Measurements from ENCODE around the gene LGMN.
"Not testable (repeated sequence)": the region's sequence is repeated elsewhere in the genome, so short reads cannot be mapped to it uniquely, and the experiment has no call there.

Gene LGMN

DNA sequence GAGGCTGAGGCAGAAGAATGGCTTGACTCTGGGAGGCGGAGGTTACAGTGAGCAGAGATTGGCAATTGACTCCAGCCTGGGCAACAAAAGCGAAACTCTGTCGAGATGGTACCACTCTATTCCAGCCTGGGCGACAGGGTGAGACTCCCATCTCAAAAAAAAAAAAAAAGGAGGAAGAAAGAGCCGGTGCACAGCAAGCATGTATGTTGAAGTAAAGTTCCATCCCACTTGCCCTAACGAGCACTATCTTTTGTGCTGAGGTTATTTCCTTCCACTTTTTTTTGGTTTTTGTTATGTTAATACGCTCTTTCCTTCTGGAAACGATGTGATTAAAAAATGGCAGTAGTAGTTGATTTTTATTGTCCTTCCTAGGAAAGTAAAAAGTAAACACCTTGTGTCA lies 26.1 kb upstream of the LGMN start:
- Histone ChIP-seq H3K27me3 (ENCODE audit: insufficient read depth, insufficient read length) (no peaks in the 10 kb centered on the region), H3K4me1 (ENCODE audit: insufficient read depth, insufficient read length) (no peaks in the 10 kb centered on the region), H3K9ac (ENCODE audit: insufficient read length, low read depth) (no peak overlapping the region), H3K4me3 (ENCODE audit: insufficient read length, low read depth) (no peak overlapping the region), H3K36me3 (ENCODE audit: insufficient read depth, insufficient read length, low read length) (no peaks in the 10 kb centered on the region), H3K9me3 (ENCODE audit: insufficient read depth, low read length) (no peaks in the 10 kb centered on the region)
- DNase-seq (ENCODE audit: low read depth, low spot score) = no peak
- TF ChIP-seq ZNF274 (IDR thresholded peaks at IDR 0.05; ENCODE audit: low read depth, low read length) = no peak
- TF ChIP-seq YY1 (IDR thresholded peaks at IDR 0.05; ENCODE audit: insufficient read depth, insufficient read length) = no peak
- TF ChIP-seq SUZ12 (IDR thresholded peaks at IDR 0.05; ENCODE audit: extremely low read depth, insufficient read depth, insufficient read length) = no peak

DNA sequence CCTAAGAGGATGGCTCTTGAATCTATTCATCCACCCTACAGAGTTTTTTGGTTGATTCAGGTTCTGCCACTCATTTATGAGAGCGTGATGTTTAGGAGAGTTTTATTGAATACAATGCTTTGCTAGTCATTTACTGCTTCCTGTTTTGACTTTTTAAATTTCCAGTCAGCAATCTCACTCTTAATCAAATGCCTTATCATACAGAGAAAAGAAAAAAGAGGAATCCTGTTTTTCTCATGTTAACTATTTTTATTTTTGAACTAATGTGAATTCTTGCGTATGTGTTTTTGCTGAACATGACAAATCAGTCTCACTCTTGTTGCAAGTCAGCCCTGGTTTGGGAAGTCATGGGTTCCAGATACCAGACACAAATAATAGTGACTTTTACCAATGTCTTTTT lies 22.1 kb upstream of the LGMN start:
- Histone ChIP-seq H3K27me3 (ENCODE audit: insufficient read depth, insufficient read length) (no peaks in the 10 kb centered on the region), H3K4me1 (ENCODE audit: insufficient read depth, insufficient read length) (no peaks in the 10 kb centered on the region), H3K36me3 (ENCODE audit: insufficient read depth, insufficient read length, low read length) (no peaks in the 10 kb centered on the region), H3K9ac (ENCODE audit: insufficient read length, low read depth) (no peak overlapping the region), H3K4me3 (ENCODE audit: insufficient read length, low read depth) (no peak overlapping the region), H3K9me3 (ENCODE audit: insufficient read depth, low read length) (no peaks in the 10 kb centered on the region)
- no peak for TF ChIP-seq SUZ12 (IDR thresholded peaks at IDR 0.05; ENCODE audit: extremely low read depth, insufficient read depth, insufficient read length)
- no peak for TF ChIP-seq ZNF274 (IDR thresholded peaks at IDR 0.05; ENCODE audit: low read depth, low read length)
- no peak for TF ChIP-seq YY1 (IDR thresholded peaks at IDR 0.05; ENCODE audit: insufficient read depth, insufficient read length)
- DNase-seq (ENCODE audit: low read depth, low spot score) = no peak

DNA sequence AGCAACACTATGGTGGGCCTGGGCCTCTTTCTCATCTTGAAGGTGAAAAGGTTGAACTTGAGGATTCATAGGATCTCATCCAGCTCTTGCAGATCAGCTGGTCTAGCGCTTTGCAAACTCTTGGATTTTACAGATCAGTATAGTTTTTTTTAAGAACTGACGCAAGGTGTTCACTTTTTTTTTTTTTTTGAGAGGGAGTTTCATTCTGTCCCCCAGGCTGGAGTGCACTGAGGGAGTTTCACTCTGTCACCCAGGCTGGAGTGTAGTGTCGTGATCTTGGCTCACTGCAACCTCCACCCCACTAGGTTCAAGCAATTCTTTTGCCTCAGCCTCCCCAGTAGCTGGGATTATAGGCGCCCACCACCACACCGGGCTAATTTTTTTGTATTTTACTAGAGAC lies 20.4 kb upstream of the LGMN start:
- Histone ChIP-seq H3K27me3 (ENCODE audit: insufficient read depth, insufficient read length) (no peaks in the 10 kb centered on the region), H3K36me3 (ENCODE audit: insufficient read depth, insufficient read length, low read length) (no peaks in the 10 kb centered on the region), H3K9me3 (ENCODE audit: insufficient read depth, low read length) (no peaks in the 10 kb centered on the region), H3K4me3 (ENCODE audit: insufficient read length, low read depth) (no peak overlapping the region), H3K4me1 (ENCODE audit: insufficient read depth, insufficient read length) (no peaks in the 10 kb centered on the region), H3K9ac (ENCODE audit: insufficient read length, low read depth) (no peak overlapping the region)
- no peak for DNase-seq (ENCODE audit: low read depth, low spot score)
- TF ChIP-seq ZNF274 (IDR thresholded peaks at IDR 0.05; ENCODE audit: low read depth, low read length) (no peak), YY1 (IDR thresholded peaks at IDR 0.05; ENCODE audit: insufficient read depth, insufficient read length) (no peak), SUZ12 (IDR thresholded peaks at IDR 0.05; ENCODE audit: extremely low read depth, insufficient read depth, insufficient read length) (no peak)

DNA sequence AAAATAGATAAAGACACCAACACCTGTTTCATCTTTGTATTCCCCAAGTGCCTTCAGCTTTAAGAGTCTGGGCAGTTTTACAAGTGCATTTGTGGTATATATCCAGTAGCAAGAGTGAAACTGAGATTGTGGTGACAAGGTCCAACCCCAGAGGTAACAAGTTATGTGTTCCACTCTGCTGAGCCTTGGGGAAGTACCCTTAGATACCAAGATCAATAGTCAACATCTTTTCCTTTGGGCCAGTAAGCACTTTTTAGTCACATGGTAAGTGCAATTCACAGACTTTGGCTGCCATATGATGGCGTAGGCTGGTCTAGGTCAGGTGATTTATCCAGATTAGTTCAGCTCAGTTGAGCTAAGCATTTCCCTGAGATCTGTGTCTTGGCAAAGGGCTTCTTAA lies 19.8 kb upstream of the LGMN start:
- not testable (repeated sequence) for H3K4me3 ChIP-seq (ENCODE audit: insufficient read length, low read depth); DNase-seq (ENCODE audit: low read depth, low spot score); H3K9ac ChIP-seq (ENCODE audit: insufficient read length, low read depth); H3K36me3 ChIP-seq (ENCODE audit: insufficient read depth, insufficient read length, low read length); H3K27me3 ChIP-seq (ENCODE audit: insufficient read depth, insufficient read length); H3K4me1 ChIP-seq (ENCODE audit: insufficient read depth, insufficient read length); H3K9me3 ChIP-seq (ENCODE audit: insufficient read depth, low read length)

DNA sequence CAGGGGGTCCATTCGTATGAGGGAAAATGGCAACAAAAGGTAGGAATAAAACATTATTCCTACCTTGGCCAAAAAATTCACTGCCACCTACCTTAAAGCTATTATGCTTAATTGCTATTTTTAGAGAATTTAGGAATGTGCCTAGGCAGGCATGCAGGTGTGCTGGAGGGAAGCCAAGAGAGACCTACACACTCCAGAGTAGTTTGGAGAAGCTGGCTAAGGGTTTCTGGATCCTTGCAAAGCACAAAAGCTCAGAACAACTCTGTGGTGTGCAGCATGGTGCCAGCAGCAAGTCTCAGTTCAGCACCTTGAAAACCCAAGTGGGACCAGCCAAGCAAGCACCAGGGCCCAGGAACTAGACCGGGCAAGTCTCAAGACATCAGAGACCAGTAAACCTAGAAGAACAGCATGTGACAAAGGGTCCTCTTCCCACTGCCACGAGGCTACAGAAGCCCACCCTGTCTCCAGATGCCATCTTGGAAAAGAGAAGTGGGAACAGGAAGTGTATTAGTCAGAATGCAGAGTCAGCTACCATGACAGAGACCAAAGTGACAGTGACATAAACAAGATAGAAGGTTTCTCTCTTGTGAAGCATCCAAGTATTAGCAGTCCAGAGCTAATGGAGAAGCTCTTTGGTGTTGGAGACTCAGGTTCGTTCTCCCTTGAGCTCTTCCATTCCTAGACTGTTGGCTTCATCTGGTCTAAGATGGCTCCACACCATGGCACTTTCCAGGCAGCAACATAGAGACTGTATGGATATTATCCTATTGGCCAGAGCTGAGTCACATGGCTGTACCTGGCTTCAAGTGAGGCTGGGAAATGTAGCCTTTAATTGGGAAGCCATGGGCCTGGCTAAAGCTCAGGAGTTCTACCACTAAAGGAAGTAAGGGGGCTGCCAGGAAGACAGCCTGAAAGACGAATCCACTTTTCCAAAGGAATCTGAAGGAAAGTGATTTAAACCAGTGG lies 15.5 kb upstream of the LGMN start:
- H3K4me3 ChIP-seq (ENCODE audit: insufficient read length, low read depth); H3K9ac ChIP-seq (ENCODE audit: insufficient read length, low read depth); H3K36me3 ChIP-seq (ENCODE audit: insufficient read depth, insufficient read length, low read length); DNase-seq (ENCODE audit: low read depth, low spot score); H3K4me1 ChIP-seq (ENCODE audit: insufficient read depth, insufficient read length); H3K9me3 ChIP-seq (ENCODE audit: insufficient read depth, low read length); H3K27me3 ChIP-seq (ENCODE audit: insufficient read depth, insufficient read length): not testable (repeated sequence)

DNA sequence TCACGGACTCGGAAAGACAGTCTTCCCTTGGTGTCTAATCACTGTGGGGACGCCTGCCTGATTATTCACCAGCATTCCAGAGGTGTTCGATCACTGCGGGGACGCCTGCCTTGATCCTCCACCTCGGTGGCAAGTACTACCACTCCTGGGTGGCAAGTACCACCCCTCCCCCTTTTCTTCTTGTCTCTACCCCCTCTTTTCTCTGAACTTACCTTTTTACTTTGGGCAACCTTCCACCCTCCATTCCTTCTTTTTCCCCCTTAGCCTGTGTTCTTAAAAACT lies 12.0 kb upstream of the LGMN start:
- no peak for TF ChIP-seq ZNF274 (IDR thresholded peaks at IDR 0.05; ENCODE audit: low read depth, low read length)
- no peak for TF ChIP-seq SUZ12 (IDR thresholded peaks at IDR 0.05; ENCODE audit: extremely low read depth, insufficient read depth, insufficient read length)
- no peak for TF ChIP-seq YY1 (IDR thresholded peaks at IDR 0.05; ENCODE audit: insufficient read depth, insufficient read length)
- Histone ChIP-seq H3K36me3 (ENCODE audit: insufficient read depth, insufficient read length, low read length) (no peaks in the 10 kb centered on the region), H3K9me3 (ENCODE audit: insufficient read depth, low read length) (no peaks in the 10 kb centered on the region), H3K4me3 (ENCODE audit: insufficient read length, low read depth) (no peak overlapping the region), H3K9ac (ENCODE audit: insufficient read length, low read depth) (no peak overlapping the region), H3K27me3 (ENCODE audit: insufficient read depth, insufficient read length) (no peaks in the 10 kb centered on the region), H3K4me1 (ENCODE audit: insufficient read depth, insufficient read length) (no peaks in the 10 kb centered on the region)
- no peak for DNase-seq (ENCODE audit: low read depth, low spot score)

DNA sequence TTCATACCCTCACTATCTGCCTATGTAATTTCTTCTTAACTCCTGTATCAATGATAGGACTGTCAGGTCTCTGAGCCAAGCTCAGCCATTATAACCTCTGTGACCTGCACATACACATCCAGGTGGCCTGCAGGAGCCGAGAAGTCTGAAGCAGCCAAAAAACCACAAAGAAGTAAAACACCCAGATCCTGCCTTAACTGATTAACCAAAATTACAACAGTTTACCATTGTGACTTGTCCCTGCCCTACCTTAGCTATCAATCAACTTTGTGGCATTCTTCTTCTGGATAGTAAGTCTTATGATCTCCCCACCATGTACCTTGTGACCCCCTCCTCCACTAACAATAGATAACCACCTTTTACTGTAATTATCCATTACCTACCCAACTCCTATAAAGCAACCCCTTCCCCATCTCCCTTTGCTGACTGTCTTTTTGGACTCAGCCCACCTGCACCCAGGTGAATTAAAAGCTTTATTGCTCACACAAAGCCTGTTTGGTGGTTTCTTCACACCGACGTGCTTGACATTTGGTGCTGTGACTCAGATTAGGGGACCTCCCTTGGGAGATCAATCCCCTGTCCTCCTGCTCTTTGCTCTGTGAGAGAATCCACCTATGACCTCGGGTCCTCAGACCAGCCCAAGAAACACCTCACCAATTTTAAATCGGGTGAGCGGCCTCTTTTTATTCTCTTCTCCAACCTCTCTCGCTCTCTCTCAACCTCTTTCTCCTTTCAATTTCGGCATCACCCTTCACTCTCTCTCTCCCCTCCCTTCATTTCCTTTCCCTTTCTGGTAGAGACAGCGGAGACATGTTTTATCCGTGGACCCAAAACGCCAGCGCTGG lies 11.5 kb upstream of the LGMN start:
- H3K4me1 ChIP-seq (ENCODE audit: insufficient read depth, insufficient read length) = no peaks in the 10 kb centered on the region
- H3K27me3 ChIP-seq (ENCODE audit: insufficient read depth, insufficient read length) = no peaks in the 10 kb centered on the region
- H3K9me3 ChIP-seq (ENCODE audit: insufficient read depth, low read length) = no peaks in the 10 kb centered on the region
- TF ChIP-seq SUZ12 (IDR thresholded peaks at IDR 0.05; ENCODE audit: extremely low read depth, insufficient read depth, insufficient read length) = no peak
- TF ChIP-seq YY1 (IDR thresholded peaks at IDR 0.05; ENCODE audit: insufficient read depth, insufficient read length) = no peak
- TF ChIP-seq ZNF274 (IDR thresholded peaks at IDR 0.05; ENCODE audit: low read depth, low read length) = no peak
- H3K4me3 ChIP-seq (ENCODE audit: insufficient read length, low read depth) = no peak overlapping the region
- no peak overlapping the region for H3K9ac ChIP-seq (ENCODE audit: insufficient read length, low read depth)
- H3K36me3 ChIP-seq (ENCODE audit: insufficient read depth, insufficient read length, low read length) = no peaks in the 10 kb centered on the region
- DNase-seq (ENCODE audit: low read depth, low spot score) = no peak

Data from NT2/D1 (cell line).